NCI-H2107 treated with DMSO at 0.1 percent for 48 hours (cell line): ENCODE data around the gene GLRA3.

Experiments used
- DNase-seq: peaks from one replicate; lab custom pipeline; 2025; ENCODE audit not compliant: unreplicated experiment; lab: John Stamatoyannopoulos, UW

The GLRA3 gene

DNA sequence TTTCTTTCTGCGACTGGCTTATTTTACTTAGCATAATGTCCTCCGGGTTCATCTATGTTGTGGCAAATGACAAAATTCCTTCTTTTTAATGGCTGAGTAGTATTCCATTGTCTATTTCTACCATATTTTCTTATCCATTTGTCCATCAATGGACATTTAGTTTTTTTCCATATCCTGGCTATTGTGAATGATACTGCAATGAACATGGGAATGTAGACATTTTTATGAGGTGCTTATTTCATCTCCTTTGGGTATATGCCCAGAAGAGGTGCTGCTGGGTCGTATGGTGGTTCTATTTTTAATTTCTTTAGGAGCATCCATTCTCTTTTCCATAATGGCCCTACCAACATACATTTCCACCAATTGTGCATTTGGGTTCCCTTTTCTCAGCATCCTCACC is 230.2 kb downstream of the GLRA3 start:
- DNase-seq, result no peak

GRCh38 chr4:174596513-174596912 is 232.5 kb downstream of the GLRA3 start:
- no peak for DNase-seq

DNA sequence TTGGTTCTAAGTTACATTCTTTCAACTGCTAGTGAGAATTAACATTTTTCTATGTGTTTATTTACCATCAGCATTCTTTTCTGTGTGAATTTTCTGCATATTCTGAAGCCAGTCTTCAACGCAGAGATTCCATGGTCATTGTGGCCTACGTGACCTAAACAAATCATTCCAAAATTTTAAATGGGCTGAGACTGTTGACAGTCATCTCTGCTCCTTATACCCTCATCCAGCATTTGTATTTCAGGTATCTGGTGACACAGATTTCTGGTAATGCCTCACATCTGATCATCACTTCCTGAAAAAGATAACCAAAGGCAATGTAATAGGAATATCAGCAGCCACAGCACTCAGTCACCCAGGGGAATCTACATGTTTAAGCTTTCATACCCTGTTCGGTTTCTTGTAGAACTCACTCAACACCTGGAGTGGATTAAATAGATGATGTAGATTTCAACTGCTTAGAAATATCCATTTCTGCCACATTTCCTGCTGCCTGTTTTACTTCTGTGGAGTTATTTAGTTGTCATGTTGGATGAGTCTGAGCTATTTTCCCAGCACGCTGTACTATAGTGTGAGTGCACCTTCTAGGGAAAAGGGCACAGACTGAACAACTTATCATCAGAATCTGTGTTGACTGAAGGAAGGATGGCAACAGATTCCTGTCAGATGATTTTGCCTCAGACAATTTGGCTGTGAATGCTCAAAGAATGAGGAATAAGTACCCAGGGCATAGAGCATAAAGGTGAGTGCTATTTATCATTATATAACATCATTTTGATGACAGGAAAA is 233.7 kb downstream of the GLRA3 start:
- no peak for DNase-seq

GRCh38 chr4:174593701-174594100 is 235.3 kb downstream of the GLRA3 start:
- DNase-seq, result no peak

DNA sequence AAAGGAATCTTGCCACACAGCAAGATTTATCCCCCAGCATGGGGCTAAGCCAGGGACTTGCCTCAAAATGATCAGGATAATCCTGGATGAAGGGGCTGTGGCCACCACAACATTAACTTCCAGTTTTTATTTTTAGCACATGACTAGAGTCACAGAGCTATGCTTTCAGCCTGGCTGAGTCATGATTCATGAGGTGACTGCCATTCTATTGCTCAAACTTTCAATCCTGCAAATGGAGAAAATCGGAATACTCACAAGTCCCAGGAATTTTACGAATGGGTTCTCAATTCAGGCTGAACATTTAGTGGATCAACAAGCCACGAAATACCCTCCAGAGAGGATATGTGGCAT is 236.1 kb downstream of the GLRA3 start:
- DNase-seq, result no peak

DNA sequence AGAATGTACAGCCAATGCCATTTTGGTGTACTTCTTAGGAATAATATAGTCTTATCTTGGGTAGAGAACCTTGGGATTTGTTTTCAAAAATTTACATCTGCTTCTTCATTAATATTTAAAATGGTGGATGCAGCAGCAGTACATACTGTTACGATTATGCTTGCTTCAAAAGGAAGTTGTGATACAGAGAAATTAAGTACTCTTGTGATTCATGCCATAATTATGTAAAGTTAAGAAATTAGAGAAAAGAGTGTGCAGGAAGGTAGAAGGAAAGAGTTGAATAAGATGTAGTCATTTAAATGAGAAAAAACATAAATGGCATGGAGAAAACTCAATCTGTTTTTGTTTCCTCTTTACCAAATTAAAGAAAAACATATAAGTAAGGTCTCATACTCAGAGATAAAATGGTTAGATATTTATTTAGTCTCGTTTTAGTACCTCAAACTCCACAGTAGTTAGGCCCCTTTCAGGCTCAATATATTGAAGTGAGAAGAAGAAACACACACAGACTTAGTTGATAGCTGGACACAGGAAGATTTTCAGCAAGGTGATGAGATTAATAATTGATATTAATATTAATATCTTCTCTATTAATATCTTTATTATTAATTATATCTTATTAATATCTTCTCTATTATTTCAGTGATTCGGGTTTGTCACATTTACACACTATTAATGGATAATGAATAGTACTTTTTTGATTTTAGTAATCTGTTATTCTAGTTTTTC is 236.6 kb downstream of the GLRA3 start:
- no peak for DNase-seq

- DNase-seq, result no peak
These were observed 237.6 kb downstream of the GLRA3 start for GRCh38 chr4:174591243-174592021.

DNA sequence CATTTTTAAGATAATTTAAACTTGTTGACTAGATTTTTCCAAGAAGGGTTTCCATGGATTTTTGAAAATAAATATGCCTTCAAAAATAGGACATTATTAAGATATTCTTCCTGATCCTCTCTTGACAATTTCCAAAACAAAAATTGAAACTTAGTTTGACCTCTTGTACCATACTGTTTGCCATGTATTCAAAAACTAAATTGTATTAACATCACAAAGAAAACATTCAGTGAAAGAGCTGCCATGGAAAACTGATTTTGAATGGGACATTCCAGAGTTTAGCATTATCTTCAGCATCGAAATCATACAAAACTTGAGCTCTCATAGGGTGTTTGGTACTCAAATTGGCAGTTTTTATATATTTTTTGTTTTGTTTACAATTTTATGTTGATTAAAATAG is 238.7 kb downstream of the GLRA3 start:
- no peak for DNase-seq
